ENCODE data around the gene WDR19.
A peak's percentile ranks its signal among the peaks of the same experiment; 100 is the strongest.
"Not testable (repeated sequence)": the region's sequence is repeated elsewhere in the genome, so short reads cannot be mapped to it uniquely, and the experiment has no call there.

The WDR19 gene

GRCh38 chr4:39181905-39182638 lies at the start of gene WDR19:
WDR19 (plus strand) TSS chr4:39182529; CDS start chr4:39182558, 29 bp downstream.
- peak; percentile 97 for DNase-seq (ENCODE audit: low read depth)

GRCh38 chr4:39133623-39134022 lies 48.7 kb upstream of the WDR19 start:
- DNase-seq (ENCODE audit: low read depth): no peak

GRCh38 chr4:39134683-39135306 lies 47.5 kb upstream of the WDR19 start:
- no peak for DNase-seq (ENCODE audit: low read depth)

GRCh38 chr4:39138227-39138626 lies 44.1 kb upstream of the WDR19 start:
- DNase-seq (ENCODE audit: low read depth): not testable (repeated sequence)

- DNase-seq (ENCODE audit: low read depth): no peak
These were observed 36.1 kb upstream of the WDR19 start for GRCh38 chr4:39146211-39146610.

GRCh38 chr4:39154009-39154408 lies 28.3 kb upstream of the WDR19 start:
- DNase-seq (ENCODE audit: low read depth): no peak

GRCh38 chr4:39157520-39157919 lies 24.8 kb upstream of the WDR19 start:
- no peak for DNase-seq (ENCODE audit: low read depth)

GRCh38 chr4:39166177-39166576 lies 16.2 kb upstream of the WDR19 start:
- DNase-seq (ENCODE audit: low read depth): no peak

- DNase-seq (ENCODE audit: low read depth): no peak
These were observed 15.7 kb upstream of the WDR19 start for GRCh38 chr4:39166669-39167068.

GRCh38 chr4:39169426-39169825 lies 12.9 kb upstream of the WDR19 start:
- no peak for DNase-seq (ENCODE audit: low read depth)

GRCh38 chr4:39170301-39170700 lies 12.0 kb upstream of the WDR19 start:
- no peak for DNase-seq (ENCODE audit: low read depth)

GRCh38 chr4:39178706-39179105 lies 3.6 kb upstream of the WDR19 start:
- no peak for DNase-seq (ENCODE audit: low read depth)

GRCh38 chr4:39179681-39180080 lies 2.6 kb upstream of the WDR19 start:
- DNase-seq (ENCODE audit: low read depth): no peak

GRCh38 chr4:39180629-39181028 lies 1.7 kb upstream of the WDR19 start:
- not testable (repeated sequence) for DNase-seq (ENCODE audit: low read depth)

GRCh38 chr4:39181520-39181904 lies 817 bp upstream of the WDR19 start:
- DNase-seq (ENCODE audit: low read depth): no peak

GRCh38 chr4:39201963-39202362 lies 19.6 kb downstream of the WDR19 start:
- DNase-seq (ENCODE audit: low read depth): no peak

GRCh38 chr4:39204543-39204942 lies 22.2 kb downstream of the WDR19 start:
- no peak for DNase-seq (ENCODE audit: low read depth)

- DNase-seq (ENCODE audit: low read depth): no peak
These were observed 22.7 kb downstream of the WDR19 start for GRCh38 chr4:39205000-39205399.

GRCh38 chr4:39205476-39205875 lies 23.1 kb downstream of the WDR19 start:
- no peak for DNase-seq (ENCODE audit: low read depth)

- DNase-seq (ENCODE audit: low read depth): no peak
These were observed 45.6 kb downstream of the WDR19 start for GRCh38 chr4:39227906-39228305.

- no peak for DNase-seq (ENCODE audit: low read depth)
These were observed 46.0 kb downstream of the WDR19 start for GRCh38 chr4:39228377-39228776.

- no peak for DNase-seq (ENCODE audit: low read depth)
These were observed 48.1 kb downstream of the WDR19 start for GRCh38 chr4:39230462-39230861.

GRCh38 chr4:39231660-39232059 lies 49.3 kb downstream of the WDR19 start:
- no peak for DNase-seq (ENCODE audit: low read depth)

- no peak for DNase-seq (ENCODE audit: low read depth)
These were observed 49.8 kb downstream of the WDR19 start for GRCh38 chr4:39232100-39232499.
